Neural cell (in vitro differentiated cells): ENCODE results near the gene PLPPR5. TPM values are rescaled to one million over a fixed set of nuclear protein-coding genes. Genes with fewer than 3 reads are reported as not detected.

Experiments
- polyA plus RNA-seq: library from polyadenylated mRNA; depleted of rRNA; stranded (reverse); fragments of >200 nt; gene quantifications from 2 replicates; pipeline ENCODE4 v1.2.3, GENCODE V29; 2014
- small RNA-seq, 3 experiments: library from RNA; depleted of rRNA; stranded (forward); fragments of <200 nt; gene quantifications; one replicate each; pipeline ENCODE3, GENCODE V24; 2012

Gene PLPPR5
- polyA plus RNA-seq, 1 donor from 2014 or later: 21.9 TPM

Small RNA genes within 50 kb of the gene (small RNA-seq; reads per million reads assigned to genes)
- 0 reads per million in 3 experiments for gene AL445433.1
